ENCODE measurements around the gene ATP11C.

GRCh38 chrX:139924696-139925095 is 8.2 kb downstream of the ATP11C start:
- no peak for TF ChIP-seq CTCF (IDR thresholded peaks at IDR 0.05)
- TF ChIP-seq ZFX (IDR thresholded peaks at IDR 0.05; ENCODE audit: borderline replicate concordance), result no peak
